Measurements from ENCODE around the gene KCNK6. TPM values are rescaled to one million over a fixed set of nuclear protein-coding genes. Genes with fewer than 3 reads are reported as not detected.
A peak's percentile ranks its signal among the peaks of the same experiment; 100 is the strongest.

Gene KCNK6
- total and polyA plus RNA-seq, 10 of the 15 experiments (the other 5 are each of a cell fraction or from before 2014, with no cell fraction given): 0.04 to 1.4 (median 1.1) TPM

GRCh38 chr19:38284422-38284821, 35.2 kb upstream of the KCNK6 start:
- no TSS peak for BruUV-seq (replicated peaks)
- ChIA-PET RAD21 (ENCODE audit: unreplicated experiment) (interaction anchor here (0.9 to 1.2 kb wide), 3 partner anchors 14 to 382 kb away, joined by 3 read pairs; no protein-coding TSS in a partner anchor), SMC1A (ENCODE audit: uncharacterized antibody, unreplicated experiment) (interaction anchor here (1.3 kb wide), 1 partner anchor 185 kb away, joined by 3 read pairs; no protein-coding TSS in a partner anchor), POLR2A (no interaction called here), CTCF (interaction anchor here (1.3 to 2.0 kb wide), 2 partner anchors 40 to 50 kb away, joined by 4 to 7 read pairs; no protein-coding TSS in a partner anchor)
- H3K27me3 ChIP-seq (replicated peaks in 1 of 2; ENCODE audit: control insufficient read depth in 2 of 2, insufficient read depth in 2 of 2, low read length in 1 of 2): no peaks in the 10 kb centered on the region
- 4% methylated on average over 7 of the region's 7 CpGs for WGBS (ENCODE audit: insufficient coverage, insufficient replicate concordance, low lambda C conversion rate, missing lambda C conversion rate)
- DNase-seq (ENCODE audit: low read depth, low spot score) (peak; percentile 9), FAIRE-seq (no peak), ATAC-seq (peak; percentile 89)
- H2AFZ ChIP-seq (ENCODE audit: control insufficient read depth, low read depth, low read length): peak overlapping the region; percentile 16; the same call in 1 of the 2 replicates
- H3K27ac ChIP-seq (ENCODE audit: control insufficient read depth, insufficient read depth): no peak overlapping the region
- in situ Hi-C loops (cut with MboI) (no loop called here), intact Hi-C loops (cut with micrococcal nuclease; ENCODE audit: unreplicated experiment) (no loop called here)
- no peaks in the 10 kb centered on the region for H4K20me1 ChIP-seq (ENCODE audit: control insufficient read depth, insufficient read depth)
- H3K9me3 ChIP-seq (replicated peaks; ENCODE audit: control insufficient read depth, insufficient read depth, low read length): no peaks in the 10 kb centered on the region
- H3K4me2 ChIP-seq (ENCODE audit: control insufficient read depth, insufficient read depth): peak overlapping the region; percentile 57
- H3K4me1 ChIP-seq (ENCODE audit: control insufficient read depth, insufficient read depth, low read length): peaks cover 8% of the 10 kb centered on the region
- H3K36me3 ChIP-seq (ENCODE audit: control insufficient read depth in 2 of 2, insufficient read depth in 2 of 2, low read length in 1 of 2): no peaks in the 10 kb centered on the region
- no peak overlapping the region for H3K9ac ChIP-seq (ENCODE audit: control insufficient read depth, insufficient read depth, low read length)
- no peak overlapping the region for H3K4me3 ChIP-seq
- H3K79me2 ChIP-seq (ENCODE audit: control insufficient read depth, insufficient read depth, low read length): no peaks in the 10 kb centered on the region
- TF ChIP-seq MTA2 (IDR thresholded peaks at IDR 0.05; ENCODE audit: low read depth) (0 out of 2 replicates have a peak, but pooled peaks have one; percentile 23), IKZF1 (conservative IDR thresholded peaks at IDR 0.05) (peak; percentile 69; the same call in 1 of the 2 replicates), PAX8 (IDR thresholded peaks at IDR 0.05) (no peak), NKRF (conservative IDR thresholded peaks at IDR 0.05) (no peak), PRDM15 (CRISPR knock-in tag; IDR thresholded peaks at IDR 0.05) (no peak), ASH2L (IDR thresholded peaks at IDR 0.05; ENCODE audit: borderline replicate concordance, low read depth) (no peak), POLR2A (IDR thresholded peaks at IDR 0.05; ENCODE audit: low read depth, low read length) (no peak), DPF2 (IDR thresholded peaks at IDR 0.05) (no peak), FOXK2 (IDR thresholded peaks at IDR 0.05) (no peak), ZSCAN29 (IDR thresholded peaks at IDR 0.05) (no peak), NFXL1 (IDR thresholded peaks at IDR 0.05; ENCODE audit: borderline replicate concordance) (no peak), NBN (IDR thresholded peaks at IDR 0.05) (0 out of 2 replicates have a peak, but pooled peaks have one; percentile 13), HSF1 (IDR thresholded peaks at IDR 0.05; ENCODE audit: low read depth, low read length) (no peak), RELB (IDR thresholded peaks at IDR 0.05; ENCODE audit: low read depth) (0 out of 2 replicates have a peak, but pooled peaks have one; percentile 15)
